HCT116 (cell line): Measurements from ENCODE around the gene GARS1. TPM values are rescaled to one million over a fixed set of nuclear protein-coding genes. Genes with fewer than 3 reads are reported as not detected.
A peak's percentile ranks its signal among the peaks of the same experiment; 100 is the strongest.

Source experiments
- ATAC-seq: fragments of 200-7000 bp; cut with Tn5 transposase; 2 replicates; pipeline ENCODE4 v1.9.1; 2020; ENCODE audit warnings: mild to moderate bottlenecking, moderate library complexity
- BruUV-seq: library from RNA; stranded (reverse); fragments of 400-500 nt; replicated peaks from 2 replicates; lab custom pipeline; 2021; lab: Mats Ljungman, UMichigan
- CTCF ChIA-PET: fragments of 300-600 bp; sonication (Branson Sonifier 250); formaldehyde crosslinking; loops from one replicate; lab custom pipeline; 2021; ENCODE audit warnings: antibody characterized with exemption; lab: Charles Lee
- POLR2A ChIA-PET: fragments of 300-600, 350-600 bp; sonication (Branson Sonifier 250); formaldehyde crosslinking; loops from one replicate; lab custom pipeline; 2021; ENCODE audit warnings: antibody characterized with exemption; lab: Charles Lee
- RAD21 ChIA-PET, 2 experiments: fragments of 300-600 bp; sonication (Branson Sonifier 250); formaldehyde crosslinking; loops; one replicate each; lab custom pipeline; 2023; ENCODE audit warnings: low total read pairs in 2 of 2; ENCODE audit not compliant: uncharacterized antibody in 2 of 2, unreplicated experiment in 2 of 2, low non-redundant PET in 1 of 2; lab: Charles Lee
- DNase-seq: peaks from one replicate; pipeline ENCODE4 v3.0.0-alpha.2; 2010; ENCODE audit warnings: low read depth, low spot score
- H2AFZ ChIP-seq: fragments of 200-600 bp; shearing (Covaris generic), sonication (generic); 2 replicates; pipeline ENCODE4 v1.6.1; 2017; ENCODE audit warnings: low read depth, mixed run types, mixed read lengths, antibody characterized with exemption, low read length; ENCODE audit not compliant: poor library complexity, severe bottlenecking
- H3K27ac ChIP-seq: 2 replicates; pipeline ENCODE4 v1.5.1; 2012; ENCODE audit warnings: low read depth, low read length
- H3K27me3 ChIP-seq: fragments of 200-600 bp; sonication (generic); 2 replicates; pipeline ENCODE4 v1.6.1; 2016; ENCODE audit warnings: mixed run types, low read length, mixed read lengths; ENCODE audit not compliant: insufficient read depth
- H3K36me3 ChIP-seq, 2 experiments: fragments of 200-500 bp in 1 of 2; fragments of 200-600 bp in 1 of 2; sonication (Bioruptor generic) in 1 of 2; sonication (generic) in 1 of 2; 2 replicates each; pipeline versions ENCODE4 v1.5.1 to v1.6.1; 2014 to 2016; ENCODE audit warnings: low read length in 2 of 2, inconsistent platforms in 1 of 2, mixed read lengths in 1 of 2, mixed run types in 1 of 2; ENCODE audit not compliant: insufficient read depth in 2 of 2, control insufficient read depth in 1 of 2
- H3K4me1 ChIP-seq, 2 experiments: fragments of 200-600 bp in 1 of 2; sonication (generic) in 1 of 2; 2 replicates each; pipeline versions ENCODE4 v1.5.1 to v1.6.1; 2012 to 2017; ENCODE audit warnings: low read length in 2 of 2, inconsistent platforms in 1 of 2, mild to moderate bottlenecking in 1 of 2, mixed read lengths in 1 of 2, mixed run types in 1 of 2, moderate library complexity in 1 of 2; ENCODE audit not compliant: insufficient read depth in 2 of 2, control insufficient read depth in 1 of 2
- H3K4me2 ChIP-seq: fragments of 200-600 bp; sonication (generic); 2 replicates; pipeline ENCODE4 v1.6.1; 2017; ENCODE audit warnings: mixed run types, low read length, mixed read lengths
- H3K4me3 ChIP-seq, 2 experiments: fragments of 200-600 bp in 1 of 2; sonication (generic) in 1 of 2; replicated peaks in 1 of 2; 2 replicates each; pipeline ENCODE4 v1.5.1; 2011 to 2016; ENCODE audit warnings: low read length in 2 of 2, control low read depth in 1 of 2, low read depth in 1 of 2, mild to moderate bottlenecking in 1 of 2, mixed read lengths in 1 of 2, mixed run types in 1 of 2
- H3K79me2 ChIP-seq: fragments of 200-600 bp; sonication (generic); 2 replicates; pipeline ENCODE4 v1.6.1; 2017; ENCODE audit warnings: mild to moderate bottlenecking, mixed run types, low read length, moderate library complexity, mixed read lengths; ENCODE audit not compliant: insufficient read depth
- H3K9ac ChIP-seq: fragments of 200-600 bp; sonication (generic); 2 replicates; pipeline ENCODE4 v1.6.1; 2016; ENCODE audit warnings: low read length, mixed read lengths
- H3K9me2 ChIP-seq: fragments of 200-600 bp; sonication (generic), shearing (Covaris generic); 2 replicates; pipeline ENCODE4 v1.6.1; 2017; ENCODE audit warnings: mixed run types, mild to moderate bottlenecking, moderate library complexity; ENCODE audit not compliant: insufficient read depth
- H3K9me3 ChIP-seq, 2 experiments: fragments of 200-500 bp in 1 of 2; fragments of 200-600 bp in 1 of 2; sonication (Bioruptor generic) in 1 of 2; sonication (generic) in 1 of 2; 2 replicates each; pipeline ENCODE4 v1.6.1; 2014 to 2017; ENCODE audit warnings: low read length in 2 of 2, mixed read lengths in 2 of 2, inconsistent platforms in 1 of 2, low read depth in 1 of 2, mild to moderate bottlenecking in 1 of 2, mixed run types in 1 of 2, moderate library complexity in 1 of 2; ENCODE audit not compliant: control insufficient read depth in 1 of 2, insufficient read depth in 1 of 2
- H4K20me1 ChIP-seq: fragments of 200-600 bp; sonication (generic), shearing (Covaris generic); 2 replicates; pipeline ENCODE4 v1.6.1; 2017; ENCODE audit warnings: mixed run types, mild to moderate bottlenecking, moderate library complexity; ENCODE audit not compliant: insufficient read depth
- CEBPB ChIP-seq: IDR thresholded peaks from 2 replicates; pipeline ENCODE4 v1.6.1; 2012; ENCODE audit warnings: low read depth
- FOSL1 ChIP-seq: IDR thresholded peaks from 2 replicates; pipeline ENCODE4 v1.6.1; 2012; ENCODE audit warnings: low read depth
- JUND ChIP-seq: IDR thresholded peaks from 2 replicates; pipeline ENCODE4 v1.6.1; 2012
- POLR2AphosphoS5 ChIP-seq: IDR thresholded peaks from 2 replicates; pipeline ENCODE4 v1.6.1; 2011; ENCODE audit warnings: mild to moderate bottlenecking, low read depth, low read length, moderate library complexity
- RAD21 ChIP-seq: IDR thresholded peaks from 2 replicates; pipeline ENCODE4 v1.6.1; 2012; ENCODE audit warnings: low read depth, mild to moderate bottlenecking
- ZFX ChIP-seq: fragments of 450-650 bp; IDR thresholded peaks from 2 replicates; pipeline ENCODE4 v1.6.1; 2017
- intact Hi-C: fragments of 100-400 bp; cut with micrococcal nuclease; formaldehyde crosslinking; loops from 2 replicates; pipeline ENCODE4 v1.10.0; 2022
- total RNA-seq: library from RNA; stranded (reverse); gene quantifications from one replicate; pipeline ENCODE4 v1.2.1, GENCODE V29; 2021; ENCODE audit not compliant: unreplicated experiment
- TF ChIP-seq, protein P1 (sequence below), 3 experiments: fragments of 200-600 bp in 1 of 3; sonication (generic) in 1 of 3; IDR thresholded peaks in 2 of 3; conservative IDR thresholded peaks in 1 of 3; 2 replicates each; pipeline ENCODE4 v1.5.1; 2012 to 2017; ENCODE audit warnings: low read depth in 2 of 3, low read length in 2 of 3, antibody characterized with exemption in 1 of 3, borderline replicate concordance in 1 of 3, control low read depth in 1 of 3, mild to moderate bottlenecking in 1 of 3, mixed read lengths in 1 of 3, mixed run types in 1 of 3, moderate library complexity in 1 of 3; ENCODE audit not compliant: insufficient read depth in 1 of 3

Gene GARS1
- total RNA-seq, 1 experiment from 2014 or later: 329 TPM

GRCh38 chr7:30549931-30550493 is 44.7 kb upstream of the GARS1 start:
- Histone ChIP-seq H4K20me1 (no peaks in the 10 kb centered on the region), H3K9me2 (no peaks in the 10 kb centered on the region), H3K4me2 (peak overlapping the region; percentile 77), H3K27ac (peak overlapping the region; percentile 89; the same call in 1 of the 2 replicates), H3K27me3 (no peaks in the 10 kb centered on the region), H2AFZ (no peak overlapping the region), H3K4me1 (peaks cover 24 to 36% of the 10 kb centered on the region in 2 experiments), H3K4me3 (no peak overlapping the region), H3K9me3 (no peaks in the 10 kb centered on the region), H3K79me2 (no peaks in the 10 kb centered on the region), H3K9ac (no peak overlapping the region), H3K36me3 (no peaks in the 10 kb centered on the region)
- BruUV-seq: no TSS peak
- intact Hi-C loops: loop anchor here (2.0 to 5.0 kb wide), 2 partner anchors 191 to 273 kb away; no protein-coding TSS in a partner anchor
- ATAC-seq (no peak), DNase-seq (no peak)
- no peak for TF ChIP-seq CEBPB
- TF ChIP-seq RAD21: no peak
- TF ChIP-seq, protein P1, sequence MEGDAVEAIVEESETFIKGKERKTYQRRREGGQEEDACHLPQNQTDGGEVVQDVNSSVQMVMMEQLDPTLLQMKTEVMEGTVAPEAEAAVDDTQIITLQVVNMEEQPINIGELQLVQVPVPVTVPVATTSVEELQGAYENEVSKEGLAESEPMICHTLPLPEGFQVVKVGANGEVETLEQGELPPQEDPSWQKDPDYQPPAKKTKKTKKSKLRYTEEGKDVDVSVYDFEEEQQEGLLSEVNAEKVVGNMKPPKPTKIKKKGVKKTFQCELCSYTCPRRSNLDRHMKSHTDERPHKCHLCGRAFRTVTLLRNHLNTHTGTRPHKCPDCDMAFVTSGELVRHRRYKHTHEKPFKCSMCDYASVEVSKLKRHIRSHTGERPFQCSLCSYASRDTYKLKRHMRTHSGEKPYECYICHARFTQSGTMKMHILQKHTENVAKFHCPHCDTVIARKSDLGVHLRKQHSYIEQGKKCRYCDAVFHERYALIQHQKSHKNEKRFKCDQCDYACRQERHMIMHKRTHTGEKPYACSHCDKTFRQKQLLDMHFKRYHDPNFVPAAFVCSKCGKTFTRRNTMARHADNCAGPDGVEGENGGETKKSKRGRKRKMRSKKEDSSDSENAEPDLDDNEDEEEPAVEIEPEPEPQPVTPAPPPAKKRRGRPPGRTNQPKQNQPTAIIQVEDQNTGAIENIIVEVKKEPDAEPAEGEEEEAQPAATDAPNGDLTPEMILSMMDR (IDR thresholded peaks at IDR 0.05 in 2 of 3, conservative IDR thresholded peaks at IDR 0.05 in 1 of 3; ENCODE audit: borderline replicate concordance in 1 of 3, insufficient read depth in 1 of 3, low read depth in 2 of 3, low read length in 2 of 3): no peak
- no peak for TF ChIP-seq POLR2AphosphoS5
- no peak for TF ChIP-seq FOSL1
- no peak for TF ChIP-seq ZFX
- no peak for TF ChIP-seq JUND
- ChIA-PET CTCF (interaction anchor here (0.9 to 3.9 kb wide), 7 partner anchors 14 to 385 kb away, joined by 3 to 50 read pairs (median 4); no protein-coding TSS in a partner anchor), POLR2A (interaction anchor here (2.5 kb wide), 1 partner anchor 14 kb away, joined by 6 read pairs; no protein-coding TSS in a partner anchor), RAD21 (interaction anchor here (0.6 to 1.6 kb wide), 3 partner anchors 14 to 81 kb away, joined by 3 to 10 read pairs (median 9); no protein-coding TSS in a partner anchor)
